Mesenchymal stem cell (in vitro differentiated cells and primary cell): ENCODE data around the gene FHIT.
"Not testable (repeated sequence)": the region's sequence is repeated elsewhere in the genome, so short reads cannot be mapped to it uniquely, and the experiment has no call there.

Experiments
- DNase-seq: peaks from one replicate; pipeline ENCODE4 v3.0.0-alpha.2; 2013
- H2AFZ ChIP-seq: one replicate; pipeline ENCODE4 v1.6.1; 2013; ENCODE audit warnings: low read depth, mild to moderate bottlenecking, control low read depth, inconsistent platforms, low read length, moderate library complexity
- H2AK5ac ChIP-seq: 2 replicates; pipeline ENCODE4 v1.6.1; 2013; ENCODE audit warnings: low read length, moderate library complexity, mild to moderate bottlenecking, inconsistent platforms; ENCODE audit not compliant: severe bottlenecking
- H2BK120ac ChIP-seq: one replicate; pipeline ENCODE4 v1.6.1; 2013; ENCODE audit warnings: low read depth, mild to moderate bottlenecking, inconsistent platforms, low read length, moderate library complexity
- H2BK12ac ChIP-seq, 2 experiments: one replicate each; pipeline ENCODE4 v1.6.1; 2013; ENCODE audit warnings: inconsistent platforms in 2 of 2, low read length in 2 of 2, mild to moderate bottlenecking in 2 of 2, moderate library complexity in 2 of 2, control low read depth in 1 of 2
- H2BK15ac ChIP-seq: one replicate; pipeline ENCODE4 v1.6.1; 2013; ENCODE audit warnings: mild to moderate bottlenecking, low read depth, inconsistent platforms; ENCODE audit not compliant: poor library complexity, severe bottlenecking
- H2BK5ac ChIP-seq: 2 replicates; pipeline ENCODE4 v1.6.1; 2013; ENCODE audit warnings: low read depth, mild to moderate bottlenecking, low read length, control low read depth, inconsistent platforms; ENCODE audit not compliant: poor library complexity, severe bottlenecking
- H3K14ac ChIP-seq, 2 experiments: one replicate each; pipeline ENCODE4 v1.6.1; 2013; ENCODE audit warnings: inconsistent platforms in 2 of 2, low read length in 2 of 2, control low read depth in 1 of 2, mild to moderate bottlenecking in 1 of 2, moderate library complexity in 1 of 2
- H3K18ac ChIP-seq, 2 experiments: one replicate each; pipeline ENCODE4 v1.6.1; 2013; ENCODE audit warnings: inconsistent platforms in 2 of 2, low read length in 2 of 2, control low read depth in 1 of 2, low read depth in 1 of 2, mild to moderate bottlenecking in 1 of 2
- H3K23ac ChIP-seq, 2 experiments: one replicate each; pipeline ENCODE4 v1.6.1; 2013; ENCODE audit warnings: inconsistent platforms in 2 of 2, low read length in 2 of 2, mild to moderate bottlenecking in 2 of 2, moderate library complexity in 2 of 2, control low read depth in 1 of 2
- H3K27ac ChIP-seq: 2 replicates; pipeline ENCODE4 v1.5.1; 2013; ENCODE audit warnings: mild to moderate bottlenecking, moderate library complexity, low read length, control low read depth, inconsistent platforms; ENCODE audit not compliant: poor library complexity, severe bottlenecking
- H3K27me3 ChIP-seq, 2 experiments: 2 replicates each; pipeline versions ENCODE4 v1.6.1 to v1.7.0; 2013; ENCODE audit warnings: low read length in 2 of 2, mild to moderate bottlenecking in 2 of 2, moderate library complexity in 2 of 2, control low read depth in 1 of 2, inconsistent platforms in 1 of 2; ENCODE audit not compliant: control insufficient read depth in 1 of 2, insufficient read depth in 1 of 2
- H3K36me3 ChIP-seq, 2 experiments: 2 replicates each; pipeline versions ENCODE4 v1.6.1 to v1.7.0; 2013; ENCODE audit warnings: low read length in 2 of 2, control low read depth in 1 of 2, inconsistent platforms in 1 of 2, low read depth in 1 of 2, mild to moderate bottlenecking in 1 of 2; ENCODE audit not compliant: insufficient read depth in 2 of 2, control insufficient read depth in 1 of 2
- H3K4ac ChIP-seq, 2 experiments: one replicate each; pipeline ENCODE4 v1.6.1; 2013; ENCODE audit warnings: inconsistent platforms in 2 of 2, low read length in 2 of 2, mild to moderate bottlenecking in 2 of 2, moderate library complexity in 2 of 2, control low read depth in 1 of 2, low read depth in 1 of 2
- H3K4me1 ChIP-seq: 2 replicates; pipeline ENCODE4 v1.6.1; 2013; ENCODE audit warnings: low read depth, low read length, control low read depth; ENCODE audit not compliant: control insufficient read depth, insufficient read depth
- H3K4me2 ChIP-seq: 2 replicates; pipeline ENCODE4 v1.6.1; 2013; ENCODE audit warnings: low read length, mild to moderate bottlenecking, inconsistent platforms; ENCODE audit not compliant: poor library complexity, severe bottlenecking
- H3K4me3 ChIP-seq, 2 experiments: 2 replicates each; pipeline versions ENCODE4 v1.5.1 to v1.7.0; 2013; ENCODE audit warnings: low read length in 2 of 2, mild to moderate bottlenecking in 2 of 2, control low read depth in 1 of 2, low read depth in 1 of 2; ENCODE audit not compliant: insufficient read depth in 1 of 2
- H3K79me1 ChIP-seq: replicated peaks from 2 replicates; pipeline ENCODE4 v1.6.1; 2013; ENCODE audit warnings: mild to moderate bottlenecking, control low read depth, low read length, inconsistent platforms; ENCODE audit not compliant: poor library complexity, severe bottlenecking
- H3K9ac ChIP-seq: 2 replicates; pipeline ENCODE4 v1.7.0; 2013; ENCODE audit warnings: mild to moderate bottlenecking, low read length, moderate library complexity
- H3K9me3 ChIP-seq: 2 replicates; pipeline ENCODE4 v1.7.0; 2013; ENCODE audit warnings: mild to moderate bottlenecking, low read length; ENCODE audit not compliant: control insufficient read depth
- H4K8ac ChIP-seq: one replicate; pipeline ENCODE4 v1.6.1; 2013; ENCODE audit warnings: inconsistent platforms, mild to moderate bottlenecking, low read length, moderate library complexity
- H4K91ac ChIP-seq: one replicate; pipeline ENCODE4 v1.6.1; 2013; ENCODE audit warnings: mild to moderate bottlenecking, low read length, inconsistent platforms
- WGBS: methylation state at CpG from one replicate; pipeline ENCODE4 v1.1.7; 2013; ENCODE audit warnings: mixed read lengths; 5-methylcytosine and 5-hydroxymethylcytosine counted together

FHIT gene

DNA sequence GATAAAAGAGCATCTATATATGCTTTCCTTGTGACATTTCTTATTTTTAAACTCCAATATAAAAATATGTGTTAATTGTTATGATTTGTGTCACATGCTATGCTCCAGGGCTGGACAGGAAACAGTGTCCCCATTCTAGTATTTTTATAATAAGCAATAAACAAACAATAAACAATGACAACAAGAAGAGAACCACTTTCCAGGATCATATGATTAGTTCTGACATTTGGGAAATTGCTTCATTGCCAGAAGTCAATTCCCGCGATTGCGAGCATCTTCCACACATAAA, 260.9 kb downstream of the FHIT start:
- no peak overlapping the region for H3K23ac ChIP-seq
- WGBS = 87% methylated on average over 3 of the region's 3 CpGs

DNA sequence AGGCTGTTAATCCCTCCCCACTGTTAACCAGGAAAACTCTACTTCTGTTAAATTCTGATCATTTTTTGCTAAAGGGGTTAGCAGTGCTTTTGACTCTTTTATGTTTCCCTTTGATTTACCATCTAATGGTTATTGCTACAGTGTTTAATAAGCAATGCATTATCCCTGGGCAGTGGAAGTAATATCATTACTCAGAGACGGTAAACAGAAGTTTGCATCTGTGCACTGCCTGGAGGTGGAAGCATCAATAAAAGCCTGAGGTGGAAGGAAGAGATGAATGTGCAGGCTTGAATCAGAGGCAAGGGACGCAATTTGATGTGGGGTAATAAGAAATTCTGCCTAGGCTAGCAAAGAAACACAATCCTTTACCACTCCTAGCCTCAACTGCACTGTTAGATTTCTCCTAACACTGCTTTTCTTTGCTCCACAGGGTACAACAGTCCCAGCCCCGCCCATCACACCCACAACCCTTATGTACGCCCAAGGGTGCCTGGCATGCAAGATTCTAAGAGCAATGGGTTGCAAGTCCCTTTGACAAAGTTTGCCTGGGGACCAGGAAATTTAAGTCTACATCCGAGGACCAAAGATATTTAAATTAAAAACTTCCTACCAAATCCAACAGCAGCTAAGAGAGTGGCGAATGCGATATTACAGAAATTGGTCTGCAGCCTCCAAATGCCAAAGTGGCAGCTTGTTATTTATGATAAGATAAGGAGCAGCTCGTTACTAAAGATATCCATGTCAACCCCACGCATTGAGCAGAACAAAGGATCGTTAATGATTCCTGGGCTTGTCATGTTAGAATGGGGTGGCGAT, 261.4 kb downstream of the FHIT start:
- H3K27me3 ChIP-seq = no peaks in the 10 kb centered on the region
- H2BK120ac ChIP-seq = no peak overlapping the region
- H3K4me3 ChIP-seq = no peak overlapping the region
- no peak overlapping the region for H2AFZ ChIP-seq
- H2AK5ac ChIP-seq = no peak overlapping the region
- WGBS = 83% methylated on average over 8 of the region's 11 CpGs
- H3K18ac ChIP-seq = no peak overlapping the region
- peaks cover 10% of the 10 kb centered on the region for H3K9me3 ChIP-seq
- no peak overlapping the region for H2BK12ac ChIP-seq
- H3K79me1 ChIP-seq = no peaks in the 10 kb centered on the region
- H2BK15ac ChIP-seq = no peak overlapping the region
- H3K4ac ChIP-seq = no peak overlapping the region
- H3K14ac ChIP-seq = no peak overlapping the region
- no peaks in the 10 kb centered on the region for H3K36me3 ChIP-seq
- no peak for DNase-seq
- H3K27ac ChIP-seq = no peak overlapping the region
- H3K9ac ChIP-seq = no peak overlapping the region
- no peak overlapping the region for H3K23ac ChIP-seq
- H3K4me1 ChIP-seq = no peaks in the 10 kb centered on the region
- no peak overlapping the region for H3K4me2 ChIP-seq
- H4K8ac ChIP-seq = no peak overlapping the region
- H4K91ac ChIP-seq = no peak overlapping the region
- no peak overlapping the region for H2BK5ac ChIP-seq

More for the DNA sequence above, 260.9 kb downstream of the FHIT start:
- DNase-seq = no peak
- Histone ChIP-seq H4K91ac (no peak overlapping the region), H3K36me3 (no peaks in the 10 kb centered on the region), H3K27me3 (no peaks in the 10 kb centered on the region), H2AFZ (no peak overlapping the region), H4K8ac (no peak overlapping the region), H2BK5ac (no peak overlapping the region), H3K27ac (no peak overlapping the region), H3K18ac (no peak overlapping the region), H2BK15ac (no peak overlapping the region), H2BK12ac (no peak overlapping the region), H2AK5ac (no peak overlapping the region), H3K9ac (no peak overlapping the region), H3K9me3 (peaks cover 4% of the 10 kb centered on the region), H3K4me1 (no peaks in the 10 kb centered on the region), H2BK120ac (no peak overlapping the region), H3K4me3 (no peak overlapping the region), H3K4ac (no peak overlapping the region), H3K79me1 (no peaks in the 10 kb centered on the region), H3K4me2 (no peak overlapping the region), H3K14ac (no peak overlapping the region)

DNA sequence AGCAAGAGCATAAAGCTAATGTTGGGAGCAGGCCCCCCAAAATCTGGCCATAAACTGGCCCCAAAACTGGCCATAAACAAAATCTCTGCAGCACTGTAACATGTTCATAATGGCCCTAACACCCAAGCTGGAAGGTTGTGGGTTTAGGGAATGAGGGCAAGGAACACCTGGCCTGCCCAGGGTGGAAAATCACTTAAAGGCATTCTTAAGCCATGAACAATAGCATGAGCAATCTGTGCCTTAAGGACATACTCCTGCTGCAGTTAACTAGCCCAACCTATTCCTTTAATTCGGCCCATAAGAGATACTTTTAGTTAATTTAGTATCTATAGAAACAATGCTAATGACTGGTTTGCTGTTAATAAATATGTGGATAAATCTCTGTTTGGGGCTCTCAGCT, 264.1 kb downstream of the FHIT start:
- H3K4me3 ChIP-seq, H3K27ac ChIP-seq, H2BK5ac ChIP-seq, H3K79me1 ChIP-seq, H3K4ac ChIP-seq, DNase-seq, H3K18ac ChIP-seq, H2BK120ac ChIP-seq, H3K9ac ChIP-seq, H2BK12ac ChIP-seq, H3K4me2 ChIP-seq, H2AFZ ChIP-seq, H3K14ac ChIP-seq, H4K91ac ChIP-seq, H3K4me1 ChIP-seq, H2AK5ac ChIP-seq, H2BK15ac ChIP-seq, H3K23ac ChIP-seq, H3K27me3 ChIP-seq, H4K8ac ChIP-seq, H3K36me3 ChIP-seq: not testable (repeated sequence)
- peaks cover 27% of the 10 kb centered on the region for H3K9me3 ChIP-seq
- no CpG with 5 or more reads among the region's 1 CpG for whole genome bisulfite sequencing

DNA sequence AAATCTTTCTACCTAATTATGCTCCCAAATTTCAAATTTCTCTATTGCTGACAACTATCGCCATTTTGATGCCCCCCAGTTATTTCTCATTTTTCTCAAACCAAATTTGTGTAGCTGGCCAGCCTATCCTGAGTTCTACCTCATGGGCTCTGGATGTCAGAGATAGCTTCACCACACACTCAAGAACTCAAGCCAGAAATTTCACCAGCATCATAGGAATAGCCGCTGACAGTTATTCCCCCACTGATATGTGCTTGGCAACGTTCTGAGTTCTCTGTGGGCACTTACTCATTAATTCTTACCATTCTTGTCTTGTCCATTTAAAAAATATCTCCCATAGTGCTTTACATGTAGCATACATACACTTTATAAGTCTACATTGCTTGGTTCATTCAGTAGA, 264.7 kb downstream of the FHIT start:
- Histone ChIP-seq H3K36me3 (no peaks in the 10 kb centered on the region), H3K18ac (no peak overlapping the region), H3K9me3 (peaks cover 27% of the 10 kb centered on the region), H4K91ac (no peak overlapping the region), H2BK15ac (no peak overlapping the region), H3K4me2 (no peak overlapping the region), H2BK5ac (no peak overlapping the region), H3K4me3 (no peak overlapping the region), H2AK5ac (no peak overlapping the region), H2AFZ (no peak overlapping the region), H3K27ac (no peak overlapping the region), H4K8ac (no peak overlapping the region), H3K79me1 (no peaks in the 10 kb centered on the region), H3K14ac (no peak overlapping the region), H2BK12ac (no peak overlapping the region), H2BK120ac (no peak overlapping the region), H3K4ac (no peak overlapping the region), H3K27me3 (no peaks in the 10 kb centered on the region), H3K9ac (no peak overlapping the region), H3K4me1 (no peaks in the 10 kb centered on the region), H3K23ac (no peak overlapping the region)
- 74% methylated on average over 3 of the region's 3 CpGs for WGBS
- no peak for DNase-seq
